ENCODE data around the gene TMEM201.

GRCh38 chr1:9593147-9593491, 4.4 kb downstream of the TMEM201 start:
- TF ChIP-seq, protein P1, sequence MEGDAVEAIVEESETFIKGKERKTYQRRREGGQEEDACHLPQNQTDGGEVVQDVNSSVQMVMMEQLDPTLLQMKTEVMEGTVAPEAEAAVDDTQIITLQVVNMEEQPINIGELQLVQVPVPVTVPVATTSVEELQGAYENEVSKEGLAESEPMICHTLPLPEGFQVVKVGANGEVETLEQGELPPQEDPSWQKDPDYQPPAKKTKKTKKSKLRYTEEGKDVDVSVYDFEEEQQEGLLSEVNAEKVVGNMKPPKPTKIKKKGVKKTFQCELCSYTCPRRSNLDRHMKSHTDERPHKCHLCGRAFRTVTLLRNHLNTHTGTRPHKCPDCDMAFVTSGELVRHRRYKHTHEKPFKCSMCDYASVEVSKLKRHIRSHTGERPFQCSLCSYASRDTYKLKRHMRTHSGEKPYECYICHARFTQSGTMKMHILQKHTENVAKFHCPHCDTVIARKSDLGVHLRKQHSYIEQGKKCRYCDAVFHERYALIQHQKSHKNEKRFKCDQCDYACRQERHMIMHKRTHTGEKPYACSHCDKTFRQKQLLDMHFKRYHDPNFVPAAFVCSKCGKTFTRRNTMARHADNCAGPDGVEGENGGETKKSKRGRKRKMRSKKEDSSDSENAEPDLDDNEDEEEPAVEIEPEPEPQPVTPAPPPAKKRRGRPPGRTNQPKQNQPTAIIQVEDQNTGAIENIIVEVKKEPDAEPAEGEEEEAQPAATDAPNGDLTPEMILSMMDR (IDR thresholded peaks at IDR 0.05) = no peak
- TF ChIP-seq POLR2A (IDR thresholded peaks at IDR 0.05; ENCODE audit: low read depth) = no peak
